Stimulated activated CD4-positive, alpha-beta T cell treated with anti-CD3 and anti-CD28 coated beads, Interleukin-2, amount 100 ng/mL, for 4 hours (primary cell): Measurements from ENCODE around the gene CYP27C1.

ENCODE experiments used
- DNase-seq: peaks from one replicate; pipeline ENCODE4 v3.0.0-alpha.2; 2020; ENCODE audit warnings: low read depth

Gene CYP27C1

GRCh38 chr2:127150996-127151395 is 69.1 kb downstream of the CYP27C1 start:
- DNase-seq, result no peak

- no peak for DNase-seq
These were observed 70.7 kb downstream of the CYP27C1 start for GRCh38 chr2:127149384-127149783.

GRCh38 chr2:127146820-127147502 is 73.1 kb downstream of the CYP27C1 start:
- DNase-seq, result no peak

- DNase-seq, result no peak
These were observed 73.9 kb downstream of the CYP27C1 start for GRCh38 chr2:127146071-127146725.

- no peak for DNase-seq
These were observed 74.7 kb downstream of the CYP27C1 start for GRCh38 chr2:127145280-127145895.

GRCh38 chr2:127143841-127144782 is 76.0 kb downstream of the CYP27C1 start:
- no peak for DNase-seq

GRCh38 chr2:127142663-127143630 is 77.2 kb downstream of the CYP27C1 start:
- no peak for DNase-seq

- no peak for DNase-seq
These were observed 79.6 kb downstream of the CYP27C1 start for GRCh38 chr2:127140538-127140937.

GRCh38 chr2:127139766-127140165 is 80.3 kb downstream of the CYP27C1 start:
- DNase-seq, result no peak

GRCh38 chr2:127138281-127138680 is 81.8 kb downstream of the CYP27C1 start:
- no peak for DNase-seq

- DNase-seq, result no peak
These were observed 82.4 kb downstream of the CYP27C1 start for GRCh38 chr2:127137741-127138140.

GRCh38 chr2:127137225-127137624 is 82.9 kb downstream of the CYP27C1 start:
- DNase-seq, result no peak

- DNase-seq, result no peak
These were observed 85.0 kb downstream of the CYP27C1 start for GRCh38 chr2:127134833-127135830.

- no peak for DNase-seq
These were observed 85.9 kb downstream of the CYP27C1 start for GRCh38 chr2:127134235-127134634.
